ENCODE measurements around the gene TAF6.
"Not testable (repeated sequence)": the region's sequence is repeated elsewhere in the genome, so short reads cannot be mapped to it uniquely, and the experiment has no call there.

TAF6 gene

DNA sequence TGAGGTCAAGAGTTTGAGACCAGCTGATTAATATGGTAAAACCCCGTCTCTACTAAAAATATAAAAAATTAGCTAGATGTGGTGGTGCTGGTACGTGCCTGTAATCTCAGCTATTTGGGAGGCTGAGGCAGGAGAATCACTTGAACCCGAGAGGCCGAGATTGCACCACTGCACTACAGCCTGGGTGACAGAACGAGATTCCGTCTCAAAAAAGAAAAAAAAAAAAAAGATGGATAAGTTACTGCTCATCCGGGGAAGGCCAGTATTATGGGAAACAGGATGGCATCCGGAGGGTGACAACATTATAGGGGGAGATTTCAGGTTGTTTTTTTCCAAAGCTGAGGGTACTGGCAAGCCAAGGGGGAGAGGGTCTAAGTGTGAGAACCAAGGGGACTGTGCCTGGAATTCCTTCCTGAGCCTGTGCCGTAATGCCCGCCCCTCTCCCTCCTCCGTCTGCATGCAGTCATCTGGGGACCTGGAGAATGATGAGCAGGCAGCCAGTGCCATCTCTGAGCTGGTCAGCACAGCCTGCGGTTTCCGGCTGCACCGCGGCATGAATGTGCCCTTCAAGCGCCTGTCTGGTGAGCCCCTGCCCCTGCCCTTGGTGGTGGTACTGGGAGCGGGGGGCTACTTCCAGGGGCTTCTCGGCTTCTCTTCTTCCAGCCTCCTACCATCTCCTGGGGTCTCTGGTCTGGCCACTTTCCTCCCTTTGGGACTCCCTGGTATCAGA, 33.9 kb upstream of the TAF6 start:
- DNase-seq: no peak

DNA sequence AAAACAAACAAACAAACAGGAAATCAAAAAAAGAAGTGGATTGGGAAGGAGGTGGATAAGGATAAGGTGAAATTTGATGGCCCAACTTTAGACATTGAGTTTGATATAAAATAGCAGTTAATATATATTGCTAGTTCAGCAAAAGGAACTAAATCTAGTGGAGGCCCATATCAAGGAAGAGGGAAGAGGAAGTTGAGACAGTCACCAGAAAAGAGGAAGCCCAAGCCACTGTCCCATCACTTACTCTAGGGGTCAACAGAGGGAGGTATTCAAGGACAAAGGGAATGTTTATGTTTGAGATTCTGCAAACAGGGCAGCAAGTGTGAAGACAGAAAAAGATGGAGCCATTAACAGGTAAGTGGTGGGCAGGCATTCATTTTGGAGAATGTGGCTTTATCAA, 33.2 kb upstream of the TAF6 start:
- DNase-seq: peak in 1 of 56 donors; percentile 15

DNA sequence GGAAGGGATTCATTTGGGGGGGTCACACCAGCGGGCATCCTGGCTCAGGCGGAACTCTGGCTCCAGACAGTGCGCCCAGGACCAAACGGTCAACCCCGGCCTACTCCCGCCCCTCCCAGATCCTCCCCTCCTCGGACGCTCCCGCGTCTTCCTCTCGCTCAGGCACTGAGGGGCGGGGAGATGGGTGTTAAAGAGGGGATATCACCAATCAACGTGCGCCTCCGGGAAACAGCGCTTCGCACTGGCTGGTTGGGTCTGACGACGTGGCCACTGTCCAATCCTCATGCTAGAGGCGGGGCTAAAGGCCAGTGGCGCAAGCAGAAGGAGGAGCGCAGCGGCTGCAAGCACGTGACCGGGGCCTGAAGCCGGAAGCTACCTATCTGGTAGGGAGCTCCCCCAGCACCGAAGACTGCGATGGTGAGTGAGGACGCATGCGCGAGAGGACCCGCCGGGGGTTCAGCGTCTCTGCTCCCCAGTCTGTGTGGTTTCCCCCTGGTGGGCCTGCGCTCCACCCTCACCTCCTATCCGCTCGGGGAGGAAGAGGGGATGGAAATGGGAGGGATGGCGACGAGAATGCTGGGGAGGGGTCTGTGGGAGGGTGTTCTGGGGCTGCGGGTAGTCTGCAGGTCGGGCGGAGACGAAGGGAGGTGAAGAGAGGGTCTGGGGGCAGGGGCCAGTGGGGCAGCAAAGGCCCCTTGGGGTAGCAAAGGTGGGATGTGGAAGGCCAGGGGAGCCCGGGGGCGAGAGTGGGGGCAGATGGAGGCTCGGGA, 29.6 kb upstream of the TAF6 start, which contains the start of gene LAMTOR4:
Gene LAMTOR4 (plus strand): TSS at position 360 of the 770 bp plus-strand sequence. CDS start 55 bp downstream, at position 415.
- DNase-seq: peak; percentile 68 to 100 (median 99)

DNA sequence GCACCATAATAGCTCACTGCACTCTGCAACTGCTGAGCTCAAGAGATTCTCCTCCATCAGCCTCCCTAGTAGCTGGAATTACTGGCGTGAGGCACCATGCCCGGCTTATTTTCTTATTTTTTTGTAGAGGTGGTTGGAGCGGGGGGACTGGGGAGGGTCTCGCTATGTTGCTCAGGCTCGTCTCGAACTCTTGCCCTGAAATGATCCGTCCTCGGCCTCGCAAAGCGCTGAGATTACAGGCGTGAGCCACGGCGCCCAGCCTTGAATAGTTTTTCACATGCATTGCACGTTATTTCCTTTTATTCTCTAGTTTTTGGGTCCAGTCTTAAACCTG, 29.0 kb upstream of the TAF6 start:
- DNase-seq: no peak

DNA sequence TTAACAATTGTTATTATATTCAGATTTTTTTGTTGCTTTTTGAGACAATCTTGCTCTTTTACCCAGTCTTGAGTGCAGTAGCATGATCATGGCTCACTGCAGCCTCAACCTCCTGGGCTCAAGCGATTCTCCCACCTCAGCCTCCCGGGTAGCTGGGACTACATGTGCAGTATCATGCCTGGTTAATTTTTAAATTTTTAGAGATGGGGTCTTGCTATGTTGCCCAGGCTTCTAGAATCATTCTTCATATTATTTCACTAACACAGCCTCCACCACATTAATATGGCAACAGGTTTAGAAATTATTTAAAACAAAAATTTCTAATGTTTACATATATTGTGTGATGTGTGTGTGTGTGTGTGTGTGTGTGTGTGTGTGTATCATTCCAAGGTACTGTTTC, 28.1 kb upstream of the TAF6 start:
- no peak for DNase-seq

DNA sequence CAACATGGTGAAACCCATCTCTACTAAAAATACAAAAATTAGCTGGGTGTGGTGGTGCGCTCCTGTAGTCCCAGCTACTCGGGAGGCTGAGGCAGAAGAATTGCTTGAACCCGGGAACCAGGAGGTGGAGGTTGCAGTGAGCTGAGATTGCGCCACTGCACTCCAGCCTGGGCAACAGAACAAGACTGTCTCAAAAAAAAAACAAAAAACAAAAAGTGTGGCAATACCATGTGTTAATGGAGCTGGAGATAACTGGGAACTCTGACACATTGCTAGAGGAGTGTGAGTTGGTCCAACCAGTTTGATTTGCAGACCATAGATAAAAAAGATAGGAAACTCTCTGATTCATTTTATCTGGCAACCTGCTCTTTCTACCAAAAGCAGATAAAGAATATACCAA, 27.2 kb upstream of the TAF6 start:
- not testable (repeated sequence) for DNase-seq

DNA sequence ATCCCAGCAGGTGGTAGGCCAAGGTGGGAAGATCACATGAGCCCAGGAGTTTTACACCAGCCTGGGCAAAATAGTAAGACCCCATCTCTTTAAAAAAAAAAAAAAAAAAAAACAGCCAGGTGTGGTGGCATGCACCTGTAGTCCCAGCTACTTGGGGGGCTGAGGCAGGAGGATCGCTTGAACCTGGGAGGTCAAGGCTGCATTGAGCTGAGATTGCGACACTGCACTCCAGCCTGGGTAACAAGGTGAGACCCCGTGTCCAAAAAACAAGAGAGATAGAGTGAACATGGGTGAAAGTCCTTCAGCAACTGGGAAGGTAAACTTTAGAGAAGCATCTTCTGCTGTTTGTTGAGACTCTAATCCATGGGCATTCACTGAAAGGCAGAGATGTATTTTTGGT, 23.3 kb upstream of the TAF6 start:
- DNase-seq: no peak

DNA sequence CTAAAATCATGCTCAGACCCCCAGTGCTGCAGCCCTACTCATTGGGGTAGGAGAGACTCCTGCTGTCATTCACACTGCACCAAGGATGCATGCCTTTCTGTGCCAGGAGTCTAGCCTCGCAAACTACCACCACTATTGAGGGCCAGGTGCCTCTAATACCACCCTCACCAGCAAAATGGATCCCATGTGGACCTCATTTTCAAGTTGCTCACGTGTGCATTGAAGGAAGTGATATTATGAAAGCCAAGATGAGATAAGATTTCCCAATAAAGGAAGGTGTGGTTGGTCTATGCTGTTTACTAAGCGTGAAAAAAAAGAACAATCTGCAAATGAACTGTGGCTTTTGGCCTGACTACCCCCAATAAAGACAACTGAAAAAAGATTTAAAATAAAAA, 22.4 kb upstream of the TAF6 start:
- DNase-seq: no peak

DNA sequence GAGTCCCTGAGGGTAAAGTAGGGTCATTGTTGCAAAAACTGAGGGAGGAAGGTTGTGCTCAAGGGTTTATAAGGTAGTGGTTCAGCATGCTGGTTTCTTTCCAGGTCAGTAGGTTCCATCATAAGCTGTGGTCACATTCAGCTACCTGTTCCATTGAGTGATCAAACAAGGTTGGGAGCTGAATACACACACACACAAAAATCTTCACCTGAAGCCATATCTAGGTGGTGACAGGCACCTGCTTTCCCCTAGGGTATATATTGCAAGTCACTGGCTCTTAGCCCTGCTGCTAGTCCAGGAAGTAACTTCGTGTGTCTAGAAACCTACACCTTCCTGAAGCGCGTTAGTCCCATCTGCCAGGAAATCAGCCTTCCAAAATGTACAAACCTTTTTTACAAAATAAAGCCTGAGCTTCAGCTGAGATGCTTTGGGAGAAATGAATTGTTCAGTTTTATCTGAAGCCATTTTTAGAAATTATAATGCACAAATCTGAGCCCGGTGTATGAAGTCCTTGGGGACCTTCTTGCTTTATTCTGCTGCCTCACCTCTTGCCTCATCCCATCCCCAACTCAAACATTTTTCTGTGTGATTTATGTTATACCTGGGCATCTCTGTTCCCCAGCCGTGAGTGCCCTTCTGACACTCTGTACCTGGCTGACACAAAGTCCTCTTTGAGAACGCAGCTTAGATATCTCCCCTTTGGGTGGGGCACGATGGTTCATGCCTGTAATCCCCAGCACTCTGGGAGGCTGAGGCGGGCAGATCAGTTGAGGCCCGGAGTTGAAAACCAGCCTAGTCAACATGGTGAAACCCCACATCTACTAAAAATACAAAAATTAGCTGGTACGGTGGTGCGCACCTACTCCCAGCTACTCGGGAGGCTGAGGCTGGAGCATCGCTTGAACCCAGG, 18.9 kb upstream of the TAF6 start:
- no peak for DNase-seq

DNA sequence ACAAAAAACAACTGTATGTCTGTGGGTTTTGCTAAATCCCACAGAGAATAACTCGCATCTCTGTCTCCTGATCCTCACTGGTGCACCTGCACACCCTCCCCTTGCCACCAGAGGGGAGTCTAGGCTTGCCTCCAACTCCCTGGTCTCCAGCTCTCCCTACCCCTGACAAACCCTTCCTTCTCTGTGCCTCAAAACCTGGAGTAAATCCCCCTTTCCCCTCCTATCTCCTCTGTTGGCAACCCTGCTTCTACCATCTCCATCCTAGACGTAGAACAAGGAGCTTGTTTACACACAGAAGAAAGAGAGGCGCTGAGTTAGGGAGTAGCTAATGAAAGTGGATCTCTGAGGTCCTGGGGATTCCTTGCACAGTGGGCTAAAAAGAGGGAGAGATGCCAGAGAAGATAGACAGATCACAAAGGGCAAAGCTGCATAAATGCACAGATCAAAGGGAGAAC, 13.6 kb upstream of the TAF6 start:
- DNase-seq: peak in 27 of 56 donors; percentile 9 to 66 (median 25)

DNA sequence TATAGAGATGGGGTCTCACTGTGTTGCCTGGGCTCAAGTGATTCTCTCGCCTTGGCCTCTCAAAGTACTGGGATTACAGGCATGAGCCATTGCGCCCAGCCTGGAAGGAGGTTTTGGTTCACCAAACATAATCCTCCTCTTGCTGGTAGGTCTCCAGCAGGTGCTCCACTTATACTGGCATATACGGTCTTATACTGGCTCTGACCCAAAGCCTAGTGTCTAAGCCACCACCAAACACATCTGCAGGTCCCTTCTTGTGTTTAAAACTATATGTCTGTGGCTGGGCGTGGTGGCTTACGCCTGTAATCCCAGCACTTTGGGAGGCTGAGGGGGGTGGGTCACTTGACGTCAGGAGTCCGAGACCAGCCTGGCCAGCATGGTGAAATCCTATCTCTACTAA, 13.0 kb upstream of the TAF6 start:
- no peak for DNase-seq

DNA sequence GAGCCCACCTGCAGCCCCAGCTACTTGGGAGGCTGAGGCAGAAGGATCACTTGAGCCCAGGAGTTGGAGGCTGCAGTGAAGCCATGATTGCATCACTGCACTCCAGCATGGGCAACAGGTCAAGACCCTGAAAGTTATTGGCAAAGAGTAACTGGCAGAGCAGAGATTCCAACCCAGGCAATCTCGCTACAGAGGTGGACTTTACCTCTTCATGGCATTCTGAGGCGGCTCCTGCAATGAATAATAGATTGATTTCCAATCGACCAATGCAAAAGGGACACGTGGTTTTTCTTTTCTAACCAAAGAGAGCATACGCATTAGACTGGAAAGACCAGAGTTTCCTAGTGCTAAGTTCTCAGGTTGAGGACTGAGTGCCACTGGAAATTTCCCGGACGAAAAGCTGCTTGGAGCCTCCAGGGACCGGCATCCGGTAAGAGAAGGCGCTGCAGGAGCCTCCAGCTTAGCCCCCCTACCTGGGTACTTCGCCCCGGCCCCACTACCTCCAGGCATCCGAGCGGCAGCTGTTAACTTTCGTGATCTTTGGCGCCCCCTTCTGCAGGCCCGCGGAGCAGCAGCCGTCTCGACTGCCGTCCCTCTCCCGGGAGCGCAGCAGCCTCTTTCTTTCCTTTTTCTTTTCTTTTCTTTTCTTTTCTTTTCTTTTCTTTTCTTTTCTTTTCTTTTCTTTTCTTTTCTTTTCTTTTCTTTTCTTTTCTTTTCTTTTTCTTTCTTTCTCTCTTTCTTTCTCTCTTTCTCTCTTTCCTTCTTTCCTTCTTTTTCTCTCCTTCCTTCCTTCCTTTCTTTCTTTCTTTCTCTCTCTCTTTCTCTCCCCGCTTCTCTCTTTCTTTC, 11.7 kb upstream of the TAF6 start:
- peak in 48 of 56 donors; percentile 9 to 87 (median 48) for DNase-seq

DNA sequence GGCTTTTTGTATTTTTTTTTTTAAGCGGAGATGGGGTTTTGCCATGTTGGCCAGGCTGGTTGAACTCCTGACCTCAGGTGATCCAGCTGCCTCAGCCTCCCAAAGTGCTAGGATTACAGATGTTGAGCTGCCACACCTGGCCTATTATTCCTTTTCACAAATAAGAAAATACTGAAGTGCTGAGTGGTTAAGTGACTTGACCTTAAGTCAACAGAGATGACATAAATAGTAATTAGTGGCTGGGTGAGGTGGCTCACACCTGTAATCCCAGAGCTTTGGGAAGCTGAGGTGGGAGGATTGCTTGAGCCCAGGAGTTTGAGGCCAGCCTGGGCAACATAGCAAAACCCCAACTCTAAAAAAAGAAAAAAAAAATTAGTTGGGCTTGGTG, 11.1 kb upstream of the TAF6 start:
- DNase-seq: not testable (repeated sequence)

DNA sequence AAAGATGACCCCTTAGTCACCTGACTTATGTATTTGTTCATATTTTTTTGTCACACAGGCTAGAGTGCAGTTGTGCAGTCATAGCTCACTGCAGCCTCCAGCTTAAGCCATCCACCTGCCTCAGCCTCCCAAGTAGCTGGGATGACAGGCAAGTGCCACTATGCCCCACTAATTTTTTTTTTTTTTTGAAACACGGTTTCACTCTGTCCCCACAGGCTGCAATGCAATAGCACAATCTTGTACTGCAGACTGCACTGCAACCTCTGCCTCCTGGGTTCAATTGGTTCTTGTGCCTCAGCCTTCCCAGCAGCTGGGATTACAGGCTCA, 9.4 kb upstream of the TAF6 start:
- no peak for DNase-seq

DNA sequence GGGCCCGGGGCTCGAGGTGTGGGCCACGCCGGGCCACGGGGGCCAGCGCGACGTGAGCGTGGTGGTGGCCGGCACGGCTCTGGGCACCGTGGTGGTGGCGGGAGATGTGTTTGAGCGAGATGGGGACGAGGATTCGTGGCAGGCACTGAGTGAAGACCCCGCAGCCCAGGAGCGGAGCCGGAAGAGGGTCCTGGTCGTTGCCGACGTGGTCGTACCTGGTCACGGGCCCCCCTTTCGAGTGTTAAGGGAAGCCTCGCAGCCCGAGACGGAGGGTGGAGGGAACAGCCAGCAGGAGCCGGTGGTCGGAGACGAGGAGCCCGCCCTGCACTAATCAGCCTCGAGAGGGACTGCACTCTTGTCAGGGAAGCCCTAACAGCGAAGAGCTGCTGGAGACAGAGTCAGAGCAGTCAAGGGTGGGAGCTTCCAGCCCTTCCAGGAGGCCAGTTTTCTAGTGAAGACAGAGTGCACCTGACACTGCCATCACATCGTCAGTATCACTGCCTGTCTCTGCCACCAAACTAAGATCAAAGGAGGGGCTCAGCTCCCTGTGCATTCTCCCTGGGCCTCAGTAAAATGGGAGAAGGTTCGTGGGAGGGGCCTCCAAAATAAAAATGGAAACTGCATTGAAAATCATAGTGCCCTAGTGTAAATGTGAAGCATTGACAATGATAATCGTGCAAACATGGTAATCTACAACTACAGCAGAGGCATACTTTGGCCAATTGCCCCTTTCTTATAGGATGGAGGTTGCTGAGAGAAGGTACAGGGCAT, 8.9 kb upstream of the TAF6 start:
- DNase-seq: peak in 11 of 56 donors; percentile 5 to 70 (median 37)

DNA sequence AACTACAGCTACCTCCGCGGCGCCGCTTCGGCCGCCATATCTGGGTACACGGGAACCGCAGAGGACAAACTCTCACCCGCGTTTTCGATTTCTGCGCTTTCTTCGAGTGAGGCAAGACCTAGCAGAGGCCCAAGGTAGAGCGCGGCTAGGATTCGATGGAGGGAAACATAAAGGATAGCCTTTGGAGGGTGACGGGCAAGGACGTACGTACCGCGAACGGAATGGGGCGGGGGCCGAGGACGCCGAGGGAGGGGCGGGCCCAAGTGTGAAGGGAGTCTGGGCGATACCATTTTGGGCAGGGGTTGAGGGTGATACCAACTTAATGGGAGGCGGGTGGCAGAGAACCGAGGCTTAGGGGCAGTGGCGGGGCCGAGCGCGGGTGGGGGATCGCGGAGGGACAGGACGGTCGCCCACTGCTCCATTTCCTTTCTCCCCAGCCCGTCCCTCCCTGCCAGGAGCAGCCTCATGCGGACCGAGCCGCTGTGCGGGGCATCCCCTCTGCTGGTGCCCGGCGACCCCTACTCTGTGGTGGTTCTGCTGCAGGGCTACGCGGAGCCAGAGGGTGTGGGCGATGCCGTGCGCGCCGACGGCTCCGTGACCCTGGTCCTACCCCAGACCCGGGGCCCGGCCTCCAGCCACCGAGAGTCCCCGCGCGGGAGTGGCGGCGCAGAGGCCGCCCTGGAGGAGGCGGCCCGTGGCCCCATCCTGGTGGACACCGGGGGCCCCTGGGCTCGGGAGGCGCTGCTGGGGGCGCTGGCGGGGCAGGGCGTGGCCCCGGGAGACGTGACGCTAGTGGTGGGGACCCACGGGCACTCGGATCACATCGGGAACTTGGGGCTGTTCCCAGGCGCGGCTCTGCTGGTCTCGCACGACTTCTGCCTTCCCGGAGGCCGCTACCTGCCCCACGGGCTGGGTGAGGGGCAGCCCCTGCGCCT, 8.0 kb upstream of the TAF6 start, which contains the start of gene MBLAC1:
Gene MBLAC1 (plus strand): TSS at position 37 of the 935 bp plus-strand sequence. CDS start 429 bp downstream, at position 466.
- peak; percentile 56 to 93 (median 84) for DNase-seq

DNA sequence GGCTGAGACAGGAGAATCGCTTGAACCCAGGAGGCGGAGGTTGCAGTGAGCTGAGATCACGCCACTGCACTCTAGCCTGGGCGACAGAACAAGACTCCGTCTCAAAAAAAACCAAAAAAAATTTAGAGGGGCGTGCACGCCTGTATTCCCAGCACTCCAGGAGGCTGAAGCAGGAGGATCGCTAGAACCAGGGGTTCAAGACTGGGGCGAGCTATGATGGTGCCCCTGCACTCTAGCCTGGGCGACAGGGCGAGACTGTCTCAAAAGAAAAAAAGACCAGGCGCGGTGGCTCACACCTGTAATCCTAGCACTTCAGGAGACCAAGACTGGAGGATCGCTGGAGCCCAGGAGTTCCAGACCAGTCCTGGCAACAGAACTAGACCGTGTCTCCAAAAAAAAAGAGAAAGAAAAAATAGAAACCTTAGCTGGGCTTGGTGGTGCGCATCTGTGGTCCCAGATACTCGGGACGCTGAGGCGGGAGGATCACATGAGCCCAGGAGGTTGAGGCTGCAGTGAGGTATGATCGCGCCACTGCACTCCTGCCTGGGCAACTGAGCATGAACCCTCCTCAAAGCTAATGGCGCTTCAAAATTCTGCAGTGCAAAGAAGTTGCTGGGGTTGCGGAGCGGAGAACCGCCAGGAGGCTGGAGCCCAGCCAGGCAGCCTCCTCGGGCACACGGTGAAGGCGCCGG, 7.2 kb upstream of the TAF6 start:
- DNase-seq: peak in 4 of 56 donors; percentile 63 to 81 (median 65)
